BE2C (cell line): ENCODE data around the gene HDAC5.

Source experiments
- DNase-seq: peaks from one replicate; pipeline ENCODE4 v3.0.0-alpha.2; 2020
- H3K27me3 ChIP-seq: fragments of 250-450 bp; sonication (Bioruptor Pico); 2 replicates; pipeline ENCODE4 v1.5.1; 2020; ENCODE audit warnings: mild to moderate bottlenecking
- H3K36me3 ChIP-seq: fragments of 250-450 bp; sonication (Bioruptor Pico); 2 replicates; pipeline ENCODE4 v1.5.1; 2020; ENCODE audit warnings: mild to moderate bottlenecking
- H3K4me1 ChIP-seq: fragments of 250-450 bp; sonication (Bioruptor Pico); 2 replicates; pipeline ENCODE4 v1.5.1; 2020
- H3K4me3 ChIP-seq: 2 replicates; pipeline ENCODE4 v1.5.1; 2011; ENCODE audit warnings: low read depth, low read length
- H3K9me3 ChIP-seq: fragments of 250-450 bp; sonication (Bioruptor Pico); 2 replicates; pipeline ENCODE4 v1.5.1; 2020
- TF ChIP-seq, protein P1 (sequence below): IDR thresholded peaks from 2 replicates; pipeline ENCODE4 v1.5.1; 2012; ENCODE audit warnings: mild to moderate bottlenecking, low read depth, low read length

Gene HDAC5

GRCh38 chr17:44097110-44097958, 26.1 kb downstream of the HDAC5 start:
- H3K36me3 ChIP-seq, result peaks cover 10% of the 10 kb centered on the region
- no peak for DNase-seq
- no peaks in the 10 kb centered on the region for H3K9me3 ChIP-seq
- peaks cover 12% of the 10 kb centered on the region for H3K4me1 ChIP-seq
- H3K4me3 ChIP-seq, result no peak overlapping the region
- TF ChIP-seq, protein P1, sequence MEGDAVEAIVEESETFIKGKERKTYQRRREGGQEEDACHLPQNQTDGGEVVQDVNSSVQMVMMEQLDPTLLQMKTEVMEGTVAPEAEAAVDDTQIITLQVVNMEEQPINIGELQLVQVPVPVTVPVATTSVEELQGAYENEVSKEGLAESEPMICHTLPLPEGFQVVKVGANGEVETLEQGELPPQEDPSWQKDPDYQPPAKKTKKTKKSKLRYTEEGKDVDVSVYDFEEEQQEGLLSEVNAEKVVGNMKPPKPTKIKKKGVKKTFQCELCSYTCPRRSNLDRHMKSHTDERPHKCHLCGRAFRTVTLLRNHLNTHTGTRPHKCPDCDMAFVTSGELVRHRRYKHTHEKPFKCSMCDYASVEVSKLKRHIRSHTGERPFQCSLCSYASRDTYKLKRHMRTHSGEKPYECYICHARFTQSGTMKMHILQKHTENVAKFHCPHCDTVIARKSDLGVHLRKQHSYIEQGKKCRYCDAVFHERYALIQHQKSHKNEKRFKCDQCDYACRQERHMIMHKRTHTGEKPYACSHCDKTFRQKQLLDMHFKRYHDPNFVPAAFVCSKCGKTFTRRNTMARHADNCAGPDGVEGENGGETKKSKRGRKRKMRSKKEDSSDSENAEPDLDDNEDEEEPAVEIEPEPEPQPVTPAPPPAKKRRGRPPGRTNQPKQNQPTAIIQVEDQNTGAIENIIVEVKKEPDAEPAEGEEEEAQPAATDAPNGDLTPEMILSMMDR, result no peak
- no peaks in the 10 kb centered on the region for H3K27me3 ChIP-seq

- Histone ChIP-seq H3K4me1 (peaks cover 12% of the 10 kb centered on the region), H3K4me3 (peak overlapping the region; percentile 42), H3K9me3 (no peaks in the 10 kb centered on the region), H3K36me3 (peaks cover 24% of the 10 kb centered on the region), H3K27me3 (no peaks in the 10 kb centered on the region)
- peak; percentile 84 for DNase-seq
- TF ChIP-seq, protein P1, result peak; percentile 40
These were observed 27.6 kb downstream of the HDAC5 start for GRCh38 chr17:44095647-44096496.

DNA sequence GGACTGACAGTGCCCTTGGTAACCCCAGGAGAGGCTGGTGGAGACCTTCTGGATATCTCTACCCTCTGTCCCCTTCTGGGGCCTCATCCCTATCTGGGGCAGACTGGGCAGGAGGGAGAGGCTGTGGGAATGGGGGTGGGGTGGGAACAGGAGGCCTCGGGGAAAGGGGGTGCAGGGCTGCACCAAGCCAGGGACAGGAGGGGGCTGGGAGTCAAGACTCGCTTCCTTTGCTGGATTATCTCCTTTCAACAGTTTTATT, 28.1 kb downstream of the HDAC5 start:
- H3K36me3 ChIP-seq, result peaks cover 24% of the 10 kb centered on the region
- peak overlapping the region; percentile 42 for H3K4me3 ChIP-seq
- H3K4me1 ChIP-seq, result peaks cover 12% of the 10 kb centered on the region
- DNase-seq, result no peak
- H3K9me3 ChIP-seq, result no peaks in the 10 kb centered on the region
- TF ChIP-seq, protein P1, result no peak
- no peaks in the 10 kb centered on the region for H3K27me3 ChIP-seq

- TF ChIP-seq, protein P1, result no peak
- Histone ChIP-seq H3K27me3 (no peaks in the 10 kb centered on the region), H3K4me1 (peaks cover 12% of the 10 kb centered on the region), H3K36me3 (peaks cover 24% of the 10 kb centered on the region), H3K4me3 (no peak overlapping the region; the same call in 1 of the 2 replicates), H3K9me3 (no peaks in the 10 kb centered on the region)
- DNase-seq, result no peak
These were observed 28.6 kb downstream of the HDAC5 start for GRCh38 chr17:44094701-44095387.

- Histone ChIP-seq H3K4me1 (peaks cover 12% of the 10 kb centered on the region), H3K27me3 (no peaks in the 10 kb centered on the region), H3K9me3 (no peaks in the 10 kb centered on the region), H3K36me3 (peaks cover 30% of the 10 kb centered on the region), H3K4me3 (no peak overlapping the region)
- no peak for DNase-seq
- TF ChIP-seq, protein P1, result no peak
These were observed 30.1 kb downstream of the HDAC5 start for GRCh38 chr17:44093231-44093900.
